Measurements from ENCODE around the gene ZNF683. TPM values are rescaled to one million over a fixed set of nuclear protein-coding genes. Genes with fewer than 3 reads are reported as not detected.
"Not testable (repeated sequence)": the region's sequence is repeated elsewhere in the genome, so short reads cannot be mapped to it uniquely, and the experiment has no call there.

Gene ZNF683
- total RNA-seq, 1 donor from 2014 or later = not detected

DNA sequence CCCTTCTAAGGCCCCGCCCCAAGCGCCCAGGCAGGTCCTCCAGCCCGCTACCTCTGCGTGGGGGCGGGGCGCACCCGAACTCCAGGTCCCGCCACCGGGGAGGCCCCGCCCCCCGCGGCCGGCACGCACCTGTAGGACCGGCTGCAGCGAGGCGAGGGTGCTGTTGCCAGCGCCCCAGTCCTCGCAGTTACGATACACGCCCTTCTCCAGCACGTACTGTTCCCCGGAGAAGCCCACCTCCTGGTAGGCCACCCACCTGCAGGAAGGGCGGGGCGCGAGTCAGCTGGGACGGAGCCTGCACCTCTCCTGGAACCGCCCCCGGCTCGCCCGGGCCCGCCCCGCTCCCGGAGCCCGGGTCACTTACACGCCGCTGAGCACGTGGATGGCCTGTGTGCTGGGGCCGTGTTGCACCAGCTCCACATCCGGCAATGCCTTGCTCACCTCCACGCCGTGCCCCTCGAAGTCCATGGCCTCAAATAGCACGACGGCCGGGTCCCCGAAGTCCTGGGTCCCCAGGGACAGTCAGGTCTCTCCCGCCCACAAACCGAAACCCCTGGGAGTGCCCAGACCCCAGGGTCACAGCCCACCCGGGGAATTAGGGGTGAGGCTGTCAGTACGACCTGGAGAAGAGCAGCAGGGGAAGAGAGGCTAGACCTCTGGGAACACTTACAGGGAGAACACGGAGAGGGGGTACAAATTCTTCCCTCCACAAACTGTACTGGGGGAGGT lies 35.9 kb downstream of the ZNF683 start:
- no peak for DNase-seq

DNA sequence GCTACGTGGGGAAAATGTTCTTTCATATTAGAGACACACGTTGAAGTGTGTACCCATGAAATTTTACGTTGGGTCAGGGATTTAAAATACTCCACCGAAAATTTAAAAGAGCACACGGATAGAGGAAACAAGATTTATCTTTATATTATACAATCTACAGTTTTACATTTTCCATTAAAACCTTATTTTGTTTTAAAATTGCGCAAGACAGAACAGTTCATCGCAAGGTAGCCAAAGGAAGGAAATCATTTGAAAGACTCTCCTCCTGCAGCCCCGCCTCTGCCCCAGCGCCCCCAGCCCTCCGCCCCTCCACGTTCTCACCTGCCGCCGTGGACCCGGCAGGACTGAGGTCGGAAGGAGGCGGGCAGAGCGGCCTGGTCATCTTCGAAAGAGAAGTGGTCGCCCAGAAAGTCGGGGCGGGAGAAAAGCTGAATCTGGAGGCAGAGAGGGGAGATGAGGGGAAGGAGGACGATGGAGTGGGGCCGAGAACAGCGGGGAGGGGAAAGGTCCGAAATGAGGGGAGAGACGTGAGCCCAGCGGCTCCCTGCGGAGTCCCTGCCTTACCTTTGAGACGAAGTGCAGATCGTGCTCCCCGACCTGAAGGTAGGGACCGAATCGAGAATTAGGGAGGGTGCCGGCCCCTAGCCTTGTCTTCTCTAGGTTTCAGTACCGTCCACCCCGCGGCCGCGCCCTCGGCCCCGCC lies 36.6 kb downstream of the ZNF683 start:
- no peak for DNase-seq

DNA sequence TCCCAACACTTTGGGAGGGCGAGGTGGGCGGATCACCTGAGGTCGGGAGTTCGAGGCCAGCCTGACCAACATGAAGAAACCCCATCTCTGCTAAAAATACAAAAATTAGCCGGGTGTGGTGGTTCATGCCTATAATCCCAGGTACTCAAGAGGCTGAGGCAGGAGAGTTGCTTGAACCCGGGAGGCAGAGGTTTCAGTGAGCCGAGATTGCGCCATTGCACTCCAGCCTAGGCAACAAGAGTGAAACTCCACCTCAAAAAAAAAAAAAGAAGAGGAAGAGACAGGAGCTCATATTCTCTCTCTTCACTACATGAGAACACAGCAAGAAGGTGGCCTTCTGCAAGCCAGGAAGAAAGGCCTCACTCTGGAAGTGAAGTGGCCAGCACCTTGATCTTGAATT lies 39.2 kb downstream of the ZNF683 start:
- DNase-seq = not testable (repeated sequence)

DNA sequence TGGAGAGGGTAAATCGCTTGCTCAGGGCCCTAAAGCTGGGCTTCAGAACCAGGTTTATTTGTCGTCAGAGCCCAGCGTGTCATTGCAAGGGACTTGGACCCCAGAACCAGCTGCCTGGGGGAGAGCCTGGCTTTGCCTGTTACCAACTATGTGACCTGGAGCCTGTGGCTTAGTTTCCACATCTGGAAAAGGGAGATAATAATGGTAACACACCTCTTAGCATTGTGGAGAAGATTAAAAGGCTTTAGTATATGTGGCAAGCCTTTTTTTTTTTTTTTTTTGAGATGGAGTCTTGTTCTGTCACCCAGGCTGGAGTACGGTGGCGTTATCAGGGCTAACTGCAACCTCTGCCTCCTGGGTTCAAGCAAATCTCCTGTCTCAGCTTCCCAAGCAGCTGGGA lies 42.3 kb downstream of the ZNF683 start:
- no peak for DNase-seq

DNA sequence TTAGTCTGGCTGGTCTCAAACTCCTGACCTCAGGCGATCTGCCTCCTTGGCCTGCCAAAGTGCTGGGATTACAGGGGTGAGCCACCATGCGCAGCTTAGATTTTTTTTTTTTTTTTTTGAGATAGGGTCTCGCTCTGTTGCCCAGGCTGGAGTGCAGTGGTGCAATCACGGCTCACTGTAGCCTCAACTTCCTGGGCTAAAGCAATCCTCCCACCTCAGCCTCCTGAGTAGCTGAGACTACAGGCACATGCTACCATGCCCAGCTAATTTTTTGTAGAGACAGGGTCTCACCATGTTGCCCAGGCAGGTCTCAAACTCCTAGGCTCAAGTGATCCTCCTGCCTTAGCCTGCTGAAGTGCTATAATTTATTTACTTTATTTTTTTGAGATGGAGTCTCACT lies 43.2 kb downstream of the ZNF683 start:
- not testable (repeated sequence) for DNase-seq

DNA sequence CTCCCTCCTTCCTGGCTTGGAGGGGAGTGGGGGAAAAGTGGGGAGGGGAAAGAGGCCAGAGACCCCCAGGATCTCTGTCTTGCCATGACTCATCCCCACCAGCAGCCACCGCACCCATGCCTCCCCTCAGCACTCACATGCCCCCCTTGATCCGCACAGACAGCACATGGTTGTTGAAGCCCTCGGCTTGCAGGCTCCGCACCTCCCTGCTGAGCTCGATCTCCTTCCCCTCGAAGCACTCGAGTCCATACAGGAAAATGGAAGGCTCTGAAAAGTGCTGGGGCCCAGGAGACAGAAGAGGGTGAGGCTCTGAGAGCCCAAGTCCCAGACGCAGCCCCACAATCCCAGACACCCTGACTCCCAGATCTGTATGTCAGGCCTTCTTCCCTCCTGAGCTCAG lies 44.0 kb downstream of the ZNF683 start:
- no peak for DNase-seq

DNA sequence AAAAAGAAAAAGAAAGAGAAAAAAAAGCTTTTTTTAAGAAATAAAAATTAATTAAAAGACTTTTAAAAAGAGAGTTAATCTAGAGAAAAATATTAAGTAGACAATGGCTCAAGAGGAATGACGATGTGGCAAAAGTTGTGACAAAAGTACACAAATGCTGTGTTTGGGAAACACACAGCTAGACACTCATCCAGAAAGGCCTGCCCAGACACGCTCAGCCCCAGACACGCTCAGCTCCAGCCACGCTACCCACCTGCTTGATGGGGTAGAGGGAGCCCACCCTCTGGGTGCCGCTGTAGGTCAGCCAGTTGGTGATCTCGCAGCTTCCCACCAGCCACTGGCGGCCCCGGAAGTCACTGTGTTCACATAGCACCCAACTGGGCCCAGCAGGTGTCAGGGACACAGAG lies 44.6 kb downstream of the ZNF683 start:
- DNase-seq = no peak

DNA sequence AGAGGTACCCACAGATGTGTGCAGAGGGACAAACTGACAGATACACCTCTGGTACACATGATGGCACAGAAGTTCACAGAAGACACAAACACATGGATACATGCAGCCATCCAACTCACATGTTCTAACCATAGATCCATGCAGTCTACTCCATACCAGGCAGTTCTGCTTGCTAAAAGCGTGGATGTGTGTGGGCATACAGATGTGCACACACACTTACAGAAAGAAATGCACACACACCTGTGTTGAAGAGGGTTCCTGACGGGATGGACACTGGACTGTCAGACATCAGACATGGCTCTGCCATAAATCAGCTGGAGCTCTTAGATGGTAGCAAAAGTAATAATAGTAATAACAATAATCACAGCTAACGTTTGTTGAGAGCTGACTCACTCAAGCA lies 48.0 kb downstream of the ZNF683 start:
- DNase-seq = no peak

DNA sequence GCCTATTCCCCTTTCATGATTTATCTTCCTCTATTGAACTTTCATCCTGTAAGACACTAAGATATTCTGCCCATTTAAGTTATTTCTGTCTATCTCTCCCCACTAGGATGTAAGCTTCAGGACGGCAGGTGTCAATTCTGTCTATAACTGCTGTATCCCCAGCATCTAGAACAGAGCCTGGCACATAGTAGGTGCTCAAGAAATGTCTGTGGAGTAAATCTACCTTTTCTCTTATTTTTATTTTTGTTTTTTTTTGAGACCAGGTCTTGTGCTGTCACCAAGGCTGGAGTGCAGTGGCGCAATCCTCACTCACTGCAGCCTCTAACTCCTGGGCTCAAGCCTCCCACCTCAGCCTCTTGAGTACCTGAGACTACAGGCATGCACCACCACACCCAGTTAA lies 49.2 kb downstream of the ZNF683 start:
- no peak for DNase-seq

DNA sequence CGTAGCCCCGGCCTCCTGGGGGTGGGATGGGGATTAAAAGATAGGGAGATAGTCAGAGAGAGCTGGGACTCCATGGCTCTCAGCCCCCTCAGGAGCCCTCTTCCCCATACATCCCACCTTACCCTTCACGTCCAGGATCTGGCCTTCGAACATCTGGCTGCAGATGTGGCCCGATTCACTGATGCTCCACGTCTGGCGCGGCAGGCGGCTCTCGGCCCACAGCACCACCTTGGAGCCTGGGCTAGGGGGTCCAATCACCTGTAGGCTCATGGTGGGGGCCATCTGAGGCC lies 50.6 kb downstream of the ZNF683 start:
- DNase-seq = no peak

DNA sequence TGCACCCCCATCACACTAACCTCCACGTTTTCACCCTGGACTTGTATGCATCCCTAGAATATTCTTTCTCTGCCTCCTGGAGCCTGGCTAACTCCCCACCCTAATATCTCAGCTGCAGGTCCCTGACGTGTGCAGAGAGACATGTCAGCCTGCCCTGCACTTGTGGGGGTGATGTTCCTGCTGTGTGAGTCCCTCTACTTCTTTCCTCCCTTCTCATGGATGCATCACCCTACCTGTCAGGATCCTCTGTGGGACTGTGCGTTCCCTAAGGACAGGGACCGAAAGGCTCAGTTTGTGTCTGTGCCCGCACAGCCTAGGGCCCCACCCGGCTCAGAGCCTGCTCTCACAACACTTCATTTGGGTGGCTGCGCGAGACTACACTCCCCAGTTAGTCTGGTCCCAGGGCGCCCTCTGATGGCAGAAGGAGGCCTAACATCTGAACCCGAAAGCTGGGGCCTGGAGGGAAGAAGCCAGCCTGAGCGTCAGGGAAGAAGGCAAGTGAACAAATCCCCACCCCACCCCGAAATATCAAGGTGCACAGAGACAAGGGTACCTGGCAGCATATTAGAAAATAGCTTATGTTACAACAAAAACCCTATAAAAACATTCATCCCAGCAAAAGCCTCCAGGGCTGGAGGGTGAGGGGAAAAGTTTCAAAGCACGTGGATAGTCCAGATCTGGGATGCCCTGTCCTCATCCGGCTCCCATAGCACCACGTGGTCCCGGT lies 51.1 kb downstream of the ZNF683 start:
- peak; percentile 89 for DNase-seq

DNA sequence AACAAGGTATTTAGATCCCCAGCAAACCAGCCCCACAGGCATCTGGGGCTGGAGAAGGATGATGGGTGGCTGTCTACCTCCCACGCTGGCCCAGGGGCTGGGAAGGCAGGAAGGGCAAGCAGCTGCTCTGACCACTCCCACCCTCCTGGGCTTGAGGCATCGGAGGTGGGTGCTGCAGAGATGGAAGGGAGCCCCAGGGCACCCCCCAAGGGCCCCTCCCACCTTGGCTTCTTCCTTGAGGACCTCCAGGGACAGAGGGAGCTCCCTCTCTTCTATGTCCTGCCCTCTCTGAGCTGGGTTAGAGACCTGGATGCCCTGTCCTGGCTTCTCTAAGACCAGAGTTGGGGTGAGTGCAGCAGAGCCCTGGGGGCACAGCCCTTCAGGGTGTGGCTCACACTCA lies 51.7 kb downstream of the ZNF683 start:
- no peak for DNase-seq

DNA sequence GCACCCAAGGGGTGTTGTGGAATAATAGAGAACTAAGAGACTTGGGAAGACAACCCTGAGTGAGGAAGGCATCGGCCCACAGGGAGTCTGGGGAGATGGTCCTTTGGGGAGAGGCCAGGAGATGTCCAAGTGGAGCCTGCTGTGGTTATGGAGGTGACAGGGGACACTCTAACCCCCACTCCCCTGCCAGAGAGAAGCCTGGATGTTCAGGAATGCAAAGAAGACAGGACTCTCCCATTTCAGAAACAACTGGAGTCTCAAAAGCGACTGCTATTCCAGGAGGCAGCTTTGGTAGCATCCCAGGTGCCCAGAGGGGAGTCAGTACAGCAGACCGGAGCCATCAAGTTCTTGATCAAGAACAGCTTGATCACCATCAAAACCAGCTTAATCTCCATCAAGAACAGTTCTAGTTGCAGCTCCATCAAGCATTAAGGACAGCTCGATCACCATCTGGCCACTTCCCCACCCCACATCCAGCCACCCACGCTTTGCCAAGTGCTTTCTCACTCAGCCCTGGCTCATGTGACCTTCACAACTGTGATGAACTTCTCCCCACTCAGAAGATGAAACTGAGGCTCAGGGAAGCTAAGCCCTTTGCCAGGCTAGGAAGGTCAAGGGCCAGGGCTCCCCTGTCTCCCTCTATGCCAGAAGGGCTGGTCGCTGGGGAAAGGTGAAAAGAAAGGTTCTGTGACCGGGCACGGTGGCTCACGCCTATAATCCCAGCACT lies 54.0 kb downstream of the ZNF683 start:
- DNase-seq = no peak

DNA sequence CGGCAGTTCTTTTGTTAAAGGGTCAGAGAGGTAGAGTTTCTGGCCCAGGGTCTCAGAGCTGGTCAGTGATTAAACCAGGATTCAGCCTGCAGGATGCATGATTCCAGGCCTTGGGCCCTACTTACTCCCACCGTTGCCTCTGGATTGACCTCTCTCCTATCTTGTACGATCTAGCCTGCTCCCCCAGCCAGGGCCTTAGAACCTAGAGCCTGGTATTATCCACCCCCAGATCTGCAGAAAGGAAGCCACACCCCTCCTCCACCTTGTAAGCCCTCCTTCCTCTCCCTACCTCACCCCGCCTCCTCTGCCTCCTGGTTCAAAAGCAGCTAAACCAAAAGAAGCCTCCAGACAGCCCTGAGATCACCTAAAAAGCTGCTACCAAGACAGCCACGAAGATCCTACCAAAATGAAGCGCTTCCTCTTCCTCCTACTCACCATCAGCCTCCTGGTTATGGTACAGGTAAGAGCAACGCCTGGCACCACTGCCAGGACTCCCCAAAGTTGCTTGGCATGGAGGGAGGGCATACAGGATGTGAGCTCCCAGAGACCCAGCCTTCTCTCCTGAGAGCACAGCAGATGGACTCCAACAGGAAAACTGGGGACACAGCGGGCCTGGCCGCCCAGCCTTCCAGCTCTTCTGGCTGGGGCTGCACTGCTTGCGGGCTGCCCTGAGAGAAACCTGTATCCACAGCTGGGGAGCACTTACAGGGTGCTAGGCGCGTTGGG lies 54.8 kb downstream of the ZNF683 start, which contains the start of gene CD52:
TSS of gene CD52 (plus strand) at position 347 of the 726 bp plus-strand sequence. CDS start at position 407, 60 bp downstream.
- DNase-seq = no peak

DNA sequence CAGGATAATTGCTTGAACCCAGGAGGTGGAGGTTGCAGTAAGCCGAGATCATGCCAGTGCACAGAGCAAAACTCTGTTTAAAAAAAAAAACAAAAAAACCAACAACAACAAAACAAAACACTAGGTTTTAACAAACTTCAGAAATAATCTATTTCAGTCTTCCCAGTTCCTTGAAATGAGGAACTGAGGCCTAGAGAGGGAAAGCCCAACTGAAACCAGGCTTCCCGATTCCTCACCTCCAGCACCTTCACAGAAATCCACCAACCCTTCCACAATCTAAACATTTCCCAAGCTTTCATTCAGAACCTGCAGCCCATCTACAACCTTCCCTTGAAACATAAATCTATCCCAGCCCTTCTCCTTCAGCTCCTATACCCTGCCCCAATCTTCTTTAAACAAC lies 55.4 kb downstream of the ZNF683 start:
- DNase-seq = no peak

DNA sequence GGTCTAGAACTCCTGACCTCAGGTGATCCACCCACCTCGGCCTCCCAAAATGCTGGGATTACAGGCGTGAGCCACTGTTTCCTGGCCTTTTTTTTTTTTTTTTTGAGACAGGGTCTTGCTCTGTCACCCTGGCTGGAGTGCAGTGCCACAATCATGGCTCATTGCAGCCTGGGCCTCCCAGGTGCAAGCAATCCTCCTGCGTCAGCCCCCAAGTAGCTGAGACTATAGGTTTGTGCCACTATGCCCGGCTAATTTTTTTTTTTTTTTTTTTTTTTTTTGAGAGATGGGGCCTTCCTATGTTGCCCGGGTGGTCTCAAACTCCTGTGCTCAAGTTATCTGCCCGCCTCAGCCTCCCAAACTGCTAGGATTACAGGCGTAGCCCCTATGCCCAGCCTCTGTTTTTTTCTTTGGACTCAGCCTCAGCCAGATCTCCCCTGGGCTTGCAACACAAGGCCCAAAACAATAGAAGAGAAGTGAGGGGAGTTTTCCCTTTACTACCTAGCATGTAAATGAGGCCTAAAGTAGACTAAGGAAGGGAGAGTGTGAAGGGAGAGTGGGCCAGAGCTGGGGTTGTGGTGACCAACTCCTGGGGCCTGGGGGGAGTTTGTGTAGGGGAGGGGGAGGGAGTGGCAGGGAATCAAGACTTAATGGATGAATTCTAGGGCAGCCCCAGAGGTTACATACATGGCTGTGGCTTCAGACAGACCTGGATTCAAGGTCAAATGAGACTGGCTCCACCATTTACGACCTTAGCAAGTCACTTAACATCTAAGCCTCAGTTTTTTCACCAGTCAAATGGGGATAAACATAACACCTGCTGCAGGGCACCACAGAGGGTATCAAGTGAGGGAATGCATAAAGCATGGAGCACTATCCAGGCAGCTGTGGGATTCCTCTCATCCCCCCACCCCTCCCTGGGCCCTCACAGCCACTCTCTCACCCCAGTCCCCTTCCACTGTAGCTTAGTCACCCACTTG lies 56.4 kb downstream of the ZNF683 start:
- no peak for DNase-seq

DNA sequence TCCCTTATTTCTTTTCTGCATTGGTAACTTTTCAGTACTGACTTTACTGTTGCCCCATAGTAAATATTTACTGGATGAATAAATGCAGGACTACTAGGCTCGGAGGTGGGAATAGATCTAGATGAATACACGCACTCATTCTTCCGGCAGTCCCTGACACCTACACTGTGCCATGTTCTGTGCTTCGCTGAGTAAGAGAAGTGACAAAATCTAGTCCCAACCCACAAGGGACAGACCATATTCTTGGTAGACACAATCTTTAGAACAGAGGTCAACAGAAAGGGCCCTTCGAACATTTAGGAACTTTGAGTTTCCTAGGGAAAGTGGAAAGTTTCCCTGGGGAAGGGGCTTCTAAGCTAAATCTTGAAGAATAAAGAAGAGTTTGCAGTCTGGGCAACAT lies 58.0 kb downstream of the ZNF683 start:
- DNase-seq = no peak
